Nephron progenitor cell (in vitro differentiated cells): Measurements from ENCODE around the gene HIVEP2.

ENCODE experiments used
- DNase-seq: peaks from one replicate; pipeline ENCODE4 v3.0.0; 2021
- H3K27ac Mint-ChIP-seq: 2 replicates; pipeline ENCODE4 v1.8.0; 2021; ENCODE audit warnings: mild to moderate bottlenecking, moderate library complexity, mixed read lengths
- H3K27me3 Mint-ChIP-seq: 2 replicates; pipeline ENCODE4 v1.8.0; 2021; ENCODE audit warnings: mild to moderate bottlenecking, low read depth, mixed read lengths; ENCODE audit not compliant: poor library complexity
- H3K36me3 Mint-ChIP-seq: 2 replicates; pipeline ENCODE4 v1.8.0; 2021; ENCODE audit warnings: low read depth, mixed read lengths
- H3K4me1 Mint-ChIP-seq: 2 replicates; pipeline ENCODE4 v1.8.0; 2021; ENCODE audit warnings: mixed read lengths
- H3K4me3 Mint-ChIP-seq: 2 replicates; pipeline ENCODE4 v1.8.0; 2021; ENCODE audit warnings: mild to moderate bottlenecking, moderate library complexity, mixed read lengths
- H3K9me3 Mint-ChIP-seq: 2 replicates; pipeline ENCODE4 v1.8.0; 2021; ENCODE audit warnings: mild to moderate bottlenecking, moderate library complexity, mixed read lengths
- TF ChIP-seq, protein P1 (sequence below): fragments of 200-600 bp; sonication (generic); IDR thresholded peaks from 2 replicates; pipeline ENCODE4 v1.5.0; 2021; ENCODE audit warnings: antibody characterized with exemption

The HIVEP2 gene

GRCh38 chr6:142751452-142751851, 193.5 kb downstream of the HIVEP2 start:
- Mint-ChIP-seq H3K4me3 (no peak overlapping the region), H3K4me1 (no peaks in the 10 kb centered on the region), H3K9me3 (no peaks in the 10 kb centered on the region), H3K36me3 (peaks cover 9% of the 10 kb centered on the region), H3K27ac (peak overlapping the region; percentile 1), H3K27me3 (peaks cover 3% of the 10 kb centered on the region)
- TF ChIP-seq, protein P1, sequence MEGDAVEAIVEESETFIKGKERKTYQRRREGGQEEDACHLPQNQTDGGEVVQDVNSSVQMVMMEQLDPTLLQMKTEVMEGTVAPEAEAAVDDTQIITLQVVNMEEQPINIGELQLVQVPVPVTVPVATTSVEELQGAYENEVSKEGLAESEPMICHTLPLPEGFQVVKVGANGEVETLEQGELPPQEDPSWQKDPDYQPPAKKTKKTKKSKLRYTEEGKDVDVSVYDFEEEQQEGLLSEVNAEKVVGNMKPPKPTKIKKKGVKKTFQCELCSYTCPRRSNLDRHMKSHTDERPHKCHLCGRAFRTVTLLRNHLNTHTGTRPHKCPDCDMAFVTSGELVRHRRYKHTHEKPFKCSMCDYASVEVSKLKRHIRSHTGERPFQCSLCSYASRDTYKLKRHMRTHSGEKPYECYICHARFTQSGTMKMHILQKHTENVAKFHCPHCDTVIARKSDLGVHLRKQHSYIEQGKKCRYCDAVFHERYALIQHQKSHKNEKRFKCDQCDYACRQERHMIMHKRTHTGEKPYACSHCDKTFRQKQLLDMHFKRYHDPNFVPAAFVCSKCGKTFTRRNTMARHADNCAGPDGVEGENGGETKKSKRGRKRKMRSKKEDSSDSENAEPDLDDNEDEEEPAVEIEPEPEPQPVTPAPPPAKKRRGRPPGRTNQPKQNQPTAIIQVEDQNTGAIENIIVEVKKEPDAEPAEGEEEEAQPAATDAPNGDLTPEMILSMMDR, result no peak
- no peak for DNase-seq

DNA sequence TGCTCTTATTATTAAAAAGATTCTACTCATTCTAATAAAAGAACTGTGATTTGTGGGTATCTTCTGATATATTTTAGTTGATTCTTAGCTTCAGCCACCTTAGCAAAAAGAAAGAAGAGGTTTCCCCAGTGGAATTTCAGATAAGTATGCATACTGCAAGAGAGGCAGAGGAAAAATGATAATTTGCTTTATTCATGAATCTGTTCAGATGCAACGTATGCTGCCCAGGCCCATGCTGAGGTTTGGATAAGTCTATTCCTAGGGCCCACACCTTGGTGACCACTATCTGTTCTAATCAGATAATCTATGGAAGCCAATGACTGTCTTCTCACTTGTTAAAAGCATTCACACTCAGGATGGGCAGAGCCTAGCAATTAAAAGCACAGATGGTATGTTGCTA, 194.0 kb downstream of the HIVEP2 start:
- Mint-ChIP-seq H3K9me3 (no peaks in the 10 kb centered on the region), H3K4me1 (no peaks in the 10 kb centered on the region), H3K36me3 (peaks cover 9% of the 10 kb centered on the region), H3K27ac (no peak overlapping the region), H3K27me3 (peaks cover 3% of the 10 kb centered on the region), H3K4me3 (no peak overlapping the region)
- TF ChIP-seq, protein P1, result no peak
- no peak for DNase-seq

DNA sequence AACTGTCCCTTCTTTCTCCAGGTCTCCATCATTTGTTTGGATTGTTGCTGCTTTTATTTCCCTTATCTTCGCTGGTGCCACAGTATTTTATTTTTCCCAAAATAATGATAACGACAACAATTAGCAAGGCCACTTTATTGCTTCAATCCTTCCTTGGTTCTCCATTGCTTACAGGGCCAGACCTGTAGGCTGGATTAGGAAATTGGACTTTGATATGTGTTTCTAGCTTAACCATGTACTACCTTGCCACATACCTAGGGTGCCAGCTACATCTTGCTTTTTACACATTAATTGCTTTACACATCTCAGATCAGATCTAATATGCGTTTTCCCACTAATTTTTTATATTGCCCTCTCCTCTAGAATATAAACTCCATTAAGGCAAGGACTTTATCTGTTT, 195.4 kb downstream of the HIVEP2 start:
- H3K27me3 Mint-ChIP-seq, result peaks cover 3% of the 10 kb centered on the region
- DNase-seq, result no peak
- no peaks in the 10 kb centered on the region for H3K4me1 Mint-ChIP-seq
- no peaks in the 10 kb centered on the region for H3K9me3 Mint-ChIP-seq
- no peak overlapping the region for H3K27ac Mint-ChIP-seq
- TF ChIP-seq, protein P1, result no peak
- peaks cover 9% of the 10 kb centered on the region for H3K36me3 Mint-ChIP-seq
- no peak overlapping the region for H3K4me3 Mint-ChIP-seq

GRCh38 chr6:142746524-142746923, 198.5 kb downstream of the HIVEP2 start:
- DNase-seq, result peak; percentile 32
- Mint-ChIP-seq H3K9me3 (no peaks in the 10 kb centered on the region), H3K4me3 (no peak overlapping the region), H3K27me3 (peaks cover 3% of the 10 kb centered on the region), H3K36me3 (no peaks in the 10 kb centered on the region), H3K27ac (no peak overlapping the region), H3K4me1 (no peaks in the 10 kb centered on the region)
- TF ChIP-seq, protein P1, result peak; percentile 43

- H3K27ac Mint-ChIP-seq, result no peak overlapping the region
- TF ChIP-seq, protein P1, result no peak
- no peaks in the 10 kb centered on the region for H3K9me3 Mint-ChIP-seq
- no peak for DNase-seq
- H3K4me1 Mint-ChIP-seq, result no peaks in the 10 kb centered on the region
- H3K36me3 Mint-ChIP-seq, result no peaks in the 10 kb centered on the region
- H3K27me3 Mint-ChIP-seq, result no peaks in the 10 kb centered on the region
- no peak overlapping the region for H3K4me3 Mint-ChIP-seq
Observed at GRCh38 chr6:142744836-142745235, 200.1 kb downstream of the HIVEP2 start.

- TF ChIP-seq, protein P1, result no peak
- Mint-ChIP-seq H3K4me1 (peaks cover 16% of the 10 kb centered on the region), H3K36me3 (no peaks in the 10 kb centered on the region), H3K27ac (no peak overlapping the region), H3K27me3 (no peaks in the 10 kb centered on the region), H3K4me3 (no peak overlapping the region), H3K9me3 (no peaks in the 10 kb centered on the region)
- no peak for DNase-seq
Observed at GRCh38 chr6:142740449-142740848, 204.5 kb downstream of the HIVEP2 start.
